ENCODE data around the gene LRMDA. TPM values are rescaled to one million over a fixed set of nuclear protein-coding genes. Genes with fewer than 3 reads are reported as not detected.

Gene LRMDA
- total and polyA plus RNA-seq, 2 donors (not counting 3 experiments of a cell fraction or from before 2014, with no cell fraction given): 9.7 to 18.0 TPM

DNA sequence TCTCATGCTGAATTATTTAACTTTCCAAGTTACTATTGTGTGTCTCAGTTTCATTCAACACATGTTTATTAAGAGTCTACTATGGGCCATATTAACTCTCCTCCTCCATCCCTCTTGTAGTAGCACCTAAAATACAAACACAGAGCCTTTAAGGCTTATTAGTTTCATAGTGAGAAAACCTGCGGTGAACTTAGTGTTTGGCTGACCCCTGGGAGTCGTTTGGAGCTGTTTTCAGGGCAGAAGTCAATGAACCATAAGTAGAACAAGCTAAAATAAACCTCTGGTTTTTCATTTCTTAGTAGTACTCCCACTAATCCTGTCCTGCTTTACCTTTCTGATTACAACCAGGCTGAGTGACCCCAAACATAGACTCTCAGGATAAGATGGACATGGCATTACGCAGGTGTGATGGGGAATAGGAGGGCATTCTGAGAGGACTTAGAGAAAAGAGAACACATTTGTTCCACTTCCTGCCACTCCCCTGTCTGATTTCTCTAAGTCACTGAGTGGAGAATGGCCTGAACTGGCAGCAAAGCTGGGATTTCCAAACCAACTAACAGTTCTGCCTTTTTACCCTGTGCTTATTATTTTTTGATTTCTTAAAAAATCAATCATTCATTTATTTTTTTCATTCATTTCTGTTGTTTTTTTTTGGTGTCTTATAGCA, 74.5 kb downstream of the LRMDA start:
- Histone ChIP-seq H3K9me1 (replicated peaks; ENCODE audit: control insufficient read depth, extremely low read depth, insufficient read depth, low read length) (no peaks in the 10 kb centered on the region), H3K27me3 (ENCODE audit: control insufficient read depth in 2 of 2, insufficient read depth in 2 of 2, low read length in 2 of 2) (no peaks in the 10 kb centered on the region), H3K9ac (replicated peaks; ENCODE audit: extremely low read depth, insufficient read depth, low read length) (no peak overlapping the region), H3K4me1 (ENCODE audit: control insufficient read depth, extremely low read depth, insufficient read depth, low read length) (no peaks in the 10 kb centered on the region), H2AFZ (ENCODE audit: low read depth, low read length) (no peak overlapping the region), H3K27ac (ENCODE audit: insufficient read depth, low read depth, low read length) (no peak overlapping the region), H3K36me3 (ENCODE audit: control insufficient read depth in 2 of 2, extremely low read depth in 1 of 2, insufficient read depth in 2 of 2, low read length in 2 of 2) (no peaks in the 10 kb centered on the region), H3K79me2 (ENCODE audit: control insufficient read depth, insufficient read depth, low read length) (no peaks in the 10 kb centered on the region), H3K4me2 (ENCODE audit: insufficient read depth, low read length) (no peak overlapping the region), H4K20me1 (replicated peaks; ENCODE audit: control insufficient read depth, extremely low read depth, insufficient read depth, low read length) (no peaks in the 10 kb centered on the region), H3K9me3 (replicated peaks; ENCODE audit: control insufficient read depth, insufficient read depth, low read length) (no peaks in the 10 kb centered on the region), H3K4me3 (replicated peaks in 1 of 3; ENCODE audit: insufficient read depth in 1 of 3, low read depth in 1 of 3, low read length in 3 of 3) (no peak overlapping the region)
- no peak for FAIRE-seq
- no TSS peak for BruUV-seq (replicated peaks)
- DNase-seq (ENCODE audit: low read depth, low spot score): no peak
- intact Hi-C loops (cut with micrococcal nuclease): no loop called here
- CTCF ChIA-PET: no interaction called here
- TF ChIP-seq MYC (IDR thresholded peaks at IDR 0.05; ENCODE audit: low read depth, low read length) (no peak), CTCF (IDR thresholded peaks at IDR 0.05; ENCODE audit: extremely low read depth in 1 of 2, insufficient read depth in 1 of 2, low read depth in 1 of 2, low read length in 2 of 2) (no peak), POLR2AphosphoS5 (IDR thresholded peaks at IDR 0.05; ENCODE audit: insufficient read depth, low read depth, low read length) (no peak), FOS (IDR thresholded peaks at IDR 0.05; ENCODE audit: borderline replicate concordance, insufficient read depth, low read length) (no peak), GATA2 (IDR thresholded peaks at IDR 0.05; ENCODE audit: insufficient read depth, insufficient read length, low read depth, low read length) (no peak), JUN (IDR thresholded peaks at IDR 0.05; ENCODE audit: borderline replicate concordance, insufficient read depth, insufficient read length, low read depth) (no peak), MAX (IDR thresholded peaks at IDR 0.05; ENCODE audit: insufficient read depth, insufficient read length) (no peak), POLR2A (IDR thresholded peaks at IDR 0.05; ENCODE audit: low read depth, low read length) (no peak), EZH2 (IDR thresholded peaks at IDR 0.05; ENCODE audit: borderline replicate concordance, low read depth, low read length, severe bottlenecking) (no peak)
- POLR2A ChIA-PET: no interaction called here
- dilution Hi-C loops (cut with MboI; ENCODE audit: extremely low pct_ligation_motif_present, low sequenced_read_pairs): no loop called here
